GM08714 (cell line): ENCODE measurements around the gene ITPRIPL2.

Experiments used
- H3K4me3 ChIP-seq: fragments of 200-500 bp; sonication (Bioruptor generic); 2 replicates; pipeline ENCODE4 v1.5.1; 2014; ENCODE audit warnings: mild to moderate bottlenecking, low read length, inconsistent platforms
- ZNF274 ChIP-seq: IDR thresholded peaks from 2 replicates; pipeline ENCODE4 v1.6.1; 2012; ENCODE audit warnings: mild to moderate bottlenecking, low read depth, low read length

Gene ITPRIPL2

DNA sequence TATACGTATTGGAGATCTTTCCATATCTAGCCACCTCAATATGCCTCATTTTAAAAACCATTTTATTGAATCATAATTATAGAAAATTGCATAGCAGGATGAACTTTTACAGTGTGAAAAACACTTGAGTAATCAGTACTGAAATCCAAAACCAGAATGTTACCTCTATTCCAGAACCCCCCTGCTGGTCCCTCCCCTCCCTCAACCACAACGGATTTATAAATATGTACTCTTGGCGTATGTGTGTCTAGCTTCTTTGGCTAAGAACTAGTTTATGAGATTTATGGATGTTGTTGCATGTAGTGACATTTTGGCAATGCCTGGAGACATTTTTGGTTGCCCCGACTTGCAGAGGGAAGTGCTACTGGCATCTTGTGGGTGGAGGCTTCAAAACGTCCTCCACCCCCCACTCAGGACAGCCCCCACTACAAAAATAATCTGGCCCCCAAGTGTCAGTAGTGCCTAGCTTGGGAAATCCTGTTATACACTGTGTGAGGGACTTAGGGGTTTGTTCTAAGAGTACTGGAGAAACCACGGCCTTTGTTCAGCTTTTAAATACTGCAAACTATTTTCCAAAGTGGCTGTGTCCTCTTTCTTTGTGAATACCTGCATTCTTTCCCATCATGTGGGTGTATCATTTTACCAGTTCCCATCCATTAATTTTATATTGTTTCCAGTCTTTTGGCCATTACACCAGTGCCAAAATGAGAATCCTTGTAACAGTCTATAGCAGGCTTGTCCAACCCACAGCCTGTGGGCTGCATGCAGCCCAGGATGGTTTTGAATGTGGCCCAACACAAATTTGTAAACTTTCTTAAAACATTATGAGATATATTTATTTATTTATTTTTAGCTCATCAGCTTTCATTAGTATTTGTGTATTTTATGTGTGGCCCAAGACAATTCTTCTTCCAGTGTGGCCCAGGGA is 23.7 kb downstream of the ITPRIPL2 start:
- no peak for TF ChIP-seq ZNF274
- no peak overlapping the region for H3K4me3 ChIP-seq

- TF ChIP-seq ZNF274 = no peak
- H3K4me3 ChIP-seq = no peak overlapping the region
Observed at GRCh38 chr16:19138601-19139000, 24.8 kb downstream of the ITPRIPL2 start.

DNA sequence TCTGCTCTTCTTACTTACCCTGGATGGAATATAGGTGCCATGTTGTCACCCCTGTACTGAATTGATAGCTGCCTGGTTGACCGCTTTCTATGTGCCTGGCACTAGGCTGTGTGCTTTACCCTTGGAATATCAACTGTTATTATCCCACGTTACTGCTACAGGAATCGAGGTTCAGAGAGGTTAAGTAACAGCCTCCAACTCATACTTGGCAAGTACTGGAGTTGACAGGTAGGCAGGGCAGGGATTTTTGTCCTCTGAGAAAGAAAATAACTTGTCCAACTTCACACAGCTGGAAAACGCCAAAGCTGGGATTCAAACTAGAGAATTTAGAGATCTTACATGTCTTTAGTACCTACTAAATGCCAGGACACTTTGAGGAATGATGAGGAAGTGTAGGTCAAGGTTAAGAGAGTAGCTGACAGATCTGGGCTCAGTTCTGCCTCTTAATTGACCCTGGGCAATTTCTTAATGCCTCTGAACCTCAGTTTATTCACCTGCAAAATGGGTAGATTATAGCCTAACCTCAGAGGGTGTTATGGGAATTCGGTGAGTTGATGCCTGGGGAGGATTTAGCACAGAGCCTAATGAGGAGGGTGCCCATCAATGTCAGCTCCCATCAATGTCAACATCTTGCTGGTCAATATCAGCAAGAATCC is 25.8 kb downstream of the ITPRIPL2 start:
- no peak for TF ChIP-seq ZNF274
- H3K4me3 ChIP-seq = no peak overlapping the region

DNA sequence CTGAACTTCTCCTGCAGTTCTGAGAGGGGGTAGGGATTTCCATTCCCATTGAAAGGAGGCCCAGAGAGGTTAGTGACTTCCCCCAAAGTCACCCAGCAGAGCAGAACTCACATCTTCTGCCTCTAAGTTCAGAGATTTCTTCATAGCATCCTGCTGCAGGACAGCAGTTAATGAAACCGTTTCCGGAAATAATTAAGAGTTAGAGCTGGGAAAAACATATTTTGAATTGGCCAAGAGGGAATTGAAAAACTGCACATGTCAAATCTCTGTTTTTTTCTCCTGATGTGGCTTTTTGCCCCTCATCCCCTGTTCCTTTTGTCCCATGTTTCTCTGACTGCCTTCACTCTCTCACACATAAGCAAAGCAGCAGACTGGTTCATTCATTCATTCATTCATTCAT is 26.6 kb downstream of the ITPRIPL2 start:
- no peak for TF ChIP-seq ZNF274
- no peak overlapping the region for H3K4me3 ChIP-seq

DNA sequence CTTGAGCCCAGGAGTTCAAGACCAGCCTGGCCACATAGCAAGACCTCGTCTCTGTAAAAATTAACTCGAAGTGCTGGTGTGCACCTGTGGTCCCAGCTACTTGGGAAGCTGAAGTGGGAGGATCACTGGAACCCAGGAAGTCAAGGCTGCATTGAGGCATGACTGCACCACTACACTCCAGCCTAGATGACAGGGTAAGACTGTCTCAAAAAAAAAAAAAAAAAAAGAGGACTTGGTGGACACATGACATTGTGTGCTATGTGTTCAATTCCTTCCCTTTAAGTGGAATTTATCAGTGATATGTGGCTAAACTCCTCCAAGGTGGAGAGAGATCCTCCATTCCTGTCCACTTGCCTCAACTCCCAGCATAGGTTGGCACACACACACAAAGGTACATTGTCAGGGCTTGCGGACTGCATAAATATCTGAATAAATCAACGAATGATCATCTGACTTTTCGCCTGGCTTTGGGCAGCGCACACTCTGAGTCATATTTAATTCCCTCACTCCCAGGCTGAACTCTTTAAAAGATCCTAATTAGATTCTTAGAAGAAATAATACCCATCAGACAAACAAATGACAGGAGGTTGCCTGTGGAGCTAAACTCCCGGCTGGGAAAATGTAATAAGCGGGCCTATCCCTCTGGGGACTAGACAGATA is 29.3 kb downstream of the ITPRIPL2 start:
- no peak overlapping the region for H3K4me3 ChIP-seq
- no peak for TF ChIP-seq ZNF274

DNA sequence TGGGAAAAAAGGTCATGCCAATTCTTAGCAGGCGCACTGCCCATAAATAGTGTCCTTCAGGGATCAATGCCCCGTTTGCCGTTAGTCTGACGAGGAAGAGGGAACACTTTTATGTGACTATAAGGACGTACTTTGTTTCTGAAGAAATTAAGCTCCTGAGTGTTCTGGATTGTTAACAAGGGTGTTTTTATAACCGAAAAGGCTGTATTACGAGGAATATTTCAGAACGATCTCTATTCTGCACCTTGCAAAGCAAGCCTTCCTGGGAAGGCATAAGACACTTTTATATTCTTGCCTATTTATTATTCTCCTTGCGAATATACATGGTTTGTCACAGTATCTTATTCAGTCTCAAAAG is 29.8 kb downstream of the ITPRIPL2 start:
- no peak overlapping the region for H3K4me3 ChIP-seq
- no peak for TF ChIP-seq ZNF274

DNA sequence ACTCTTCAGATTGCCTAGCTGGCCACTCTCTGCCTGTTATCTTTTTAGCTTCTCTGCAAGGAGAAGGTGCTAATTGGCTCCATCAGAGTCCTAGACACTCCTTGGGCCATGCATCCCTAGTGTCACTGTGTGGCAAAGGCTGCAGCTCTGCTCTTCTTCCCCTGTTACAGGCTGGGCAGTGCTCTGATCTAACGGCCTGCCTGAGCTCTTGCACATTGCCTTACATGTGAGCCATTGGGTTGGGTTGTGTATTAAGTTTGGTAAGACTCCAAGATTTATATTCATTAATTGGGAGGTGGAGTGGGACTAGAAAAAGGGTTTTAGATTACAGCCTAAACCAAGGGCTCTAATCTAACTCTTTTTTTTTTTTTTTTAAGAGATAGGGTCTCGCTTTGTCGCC is 31.2 kb downstream of the ITPRIPL2 start:
- H3K4me3 ChIP-seq = no peak overlapping the region
- TF ChIP-seq ZNF274 = no peak

GRCh38 chr16:19147126-19147525 is 33.4 kb downstream of the ITPRIPL2 start:
- no peak overlapping the region for H3K4me3 ChIP-seq
- TF ChIP-seq ZNF274 = no peak

DNA sequence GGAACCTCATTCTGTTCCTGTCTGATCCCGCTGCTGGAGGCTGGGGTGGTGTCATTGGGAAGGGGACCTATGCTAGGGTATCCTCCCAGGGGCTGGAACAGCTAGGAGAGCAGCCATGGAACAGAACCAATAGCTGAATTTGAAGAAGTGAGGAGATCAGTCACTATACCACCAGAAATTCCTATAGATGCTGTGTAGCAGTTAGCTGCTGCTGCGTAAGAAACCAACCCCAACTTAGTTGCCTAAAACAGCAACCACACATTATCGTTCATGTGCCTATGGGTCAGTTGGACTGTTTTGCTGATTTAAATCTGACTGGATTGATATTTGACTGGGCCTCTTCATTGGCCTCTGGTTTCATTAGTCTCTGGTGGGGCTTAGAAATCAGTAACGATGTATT is 33.9 kb downstream of the ITPRIPL2 start:
- no peak for TF ChIP-seq ZNF274
- H3K4me3 ChIP-seq = no peak overlapping the region

DNA sequence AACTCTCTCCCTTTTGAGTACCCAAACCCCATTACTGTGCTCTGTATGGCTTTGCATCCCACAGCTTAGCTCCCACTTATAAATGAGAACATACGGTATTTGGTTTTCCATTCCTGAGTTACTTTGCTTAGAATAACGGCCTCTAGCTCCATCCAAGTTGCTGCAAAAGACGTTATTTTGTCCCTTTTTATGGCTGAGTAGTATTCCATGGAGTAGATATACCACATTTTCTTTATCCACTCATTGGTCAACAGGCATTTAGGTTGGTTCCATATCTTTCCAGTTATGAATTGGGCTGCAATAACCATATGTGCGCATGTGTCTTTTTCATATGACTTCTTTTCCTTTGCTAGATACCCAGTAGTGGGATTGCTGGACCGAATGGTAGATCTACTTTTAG is 34.4 kb downstream of the ITPRIPL2 start:
- TF ChIP-seq ZNF274 = no peak
- H3K4me3 ChIP-seq = no peak overlapping the region

GRCh38 chr16:19151310-19151709 is 37.5 kb downstream of the ITPRIPL2 start:
- no peak for TF ChIP-seq ZNF274
- H3K4me3 ChIP-seq = no peak overlapping the region

DNA sequence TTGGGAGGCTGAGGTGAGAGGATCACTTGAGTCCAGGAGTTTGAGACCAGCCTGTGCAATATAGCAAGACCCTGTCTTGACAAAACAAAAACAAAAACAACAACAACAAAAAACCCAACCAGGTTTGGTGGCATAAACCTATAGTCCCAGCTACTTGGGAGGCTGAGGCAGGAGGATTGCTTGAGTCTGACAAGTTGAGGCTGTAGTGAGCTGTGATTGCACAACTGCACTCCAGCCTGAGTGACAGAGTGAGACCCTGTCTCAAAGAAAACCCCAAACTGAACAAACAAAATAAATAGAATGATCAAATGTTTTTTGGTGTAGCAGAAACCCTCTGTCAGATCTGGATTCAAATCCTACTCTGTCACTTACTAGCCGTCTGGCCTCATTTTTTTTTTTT is 38.3 kb downstream of the ITPRIPL2 start:
- TF ChIP-seq ZNF274 = no peak
- H3K4me3 ChIP-seq = no peak overlapping the region

GRCh38 chr16:19153876-19154275 is 40.1 kb downstream of the ITPRIPL2 start:
- no peak for TF ChIP-seq ZNF274
- H3K4me3 ChIP-seq = no peak overlapping the region

DNA sequence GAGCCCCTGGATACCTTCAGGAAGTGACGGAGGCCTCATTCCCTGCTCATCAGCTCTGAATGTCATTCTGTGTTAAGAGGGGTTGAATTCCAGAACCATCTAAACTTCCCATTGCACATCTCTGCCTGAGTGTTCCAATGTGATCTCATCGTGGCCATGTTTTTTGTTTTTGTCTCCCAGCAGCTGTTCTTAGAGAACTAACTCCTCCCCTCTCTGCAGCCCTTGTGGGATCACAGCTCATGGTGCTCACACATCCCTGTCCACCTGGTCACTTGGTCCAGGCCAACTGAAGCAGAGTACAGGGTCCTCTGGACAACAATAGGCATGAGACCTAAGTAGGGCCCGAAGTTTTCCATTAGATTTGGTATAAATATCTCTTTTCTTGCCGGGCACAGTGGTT is 48.3 kb downstream of the ITPRIPL2 start:
- H3K4me3 ChIP-seq = no peak overlapping the region
- no peak for TF ChIP-seq ZNF274

DNA sequence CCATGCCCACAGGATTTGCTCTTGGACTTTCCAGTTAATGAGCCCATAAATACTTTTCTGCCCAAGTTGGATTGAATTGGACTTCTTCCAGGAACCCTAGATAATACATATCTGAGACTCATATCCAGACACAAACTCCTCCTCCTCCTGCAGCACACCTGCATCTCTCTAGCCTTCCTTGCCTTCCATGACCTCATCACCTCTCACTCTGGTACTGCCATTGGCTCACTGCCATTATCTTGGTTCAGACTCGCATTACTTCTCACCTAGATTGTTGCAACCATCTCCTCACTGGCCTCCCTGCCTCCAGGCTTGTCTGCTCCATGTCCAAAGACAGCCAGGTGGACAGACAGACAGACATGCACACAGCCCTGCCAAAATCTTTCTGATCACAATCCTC is 49.5 kb downstream of the ITPRIPL2 start:
- H3K4me3 ChIP-seq = no peak overlapping the region
- TF ChIP-seq ZNF274 = no peak

GRCh38 chr16:19164285-19164684 is 50.5 kb downstream of the ITPRIPL2 start:
- no peak overlapping the region for H3K4me3 ChIP-seq
- no peak for TF ChIP-seq ZNF274
